COLO668 (cell line): ENCODE results near the gene NR2F1-AS1.
"Not testable (repeated sequence)": the region's sequence is repeated elsewhere in the genome, so short reads cannot be mapped to it uniquely, and the experiment has no call there.

Source experiments
- DNase-seq: peaks from one replicate; lab custom pipeline; 2025; ENCODE audit not compliant: unreplicated experiment; lab: John Stamatoyannopoulos, UW

The NR2F1-AS1 gene

GRCh38 chr5:93532370-93532769 lies 48.6 kb downstream of the NR2F1-AS1 start:
- DNase-seq = no peak

- DNase-seq = not testable (repeated sequence)
Measured at GRCh38 chr5:93521815-93522214, 59.2 kb downstream of the NR2F1-AS1 start.

GRCh38 chr5:93519740-93520139 lies 61.3 kb downstream of the NR2F1-AS1 start:
- DNase-seq = no peak

GRCh38 chr5:93517828-93518227 lies 63.2 kb downstream of the NR2F1-AS1 start:
- no peak for DNase-seq

GRCh38 chr5:93513298-93513697 lies 67.7 kb downstream of the NR2F1-AS1 start:
- DNase-seq = no peak

- DNase-seq = no peak
Measured at GRCh38 chr5:93512799-93513198, 68.2 kb downstream of the NR2F1-AS1 start.

GRCh38 chr5:93511445-93511844 lies 69.6 kb downstream of the NR2F1-AS1 start:
- peak; percentile 0 for DNase-seq

GRCh38 chr5:93510626-93511380 lies 70.2 kb downstream of the NR2F1-AS1 start:
- no peak for DNase-seq

- DNase-seq = not testable (repeated sequence)
Measured at GRCh38 chr5:93505553-93505952, 75.5 kb downstream of the NR2F1-AS1 start.

- no peak for DNase-seq
Measured at GRCh38 chr5:93503598-93504067, 77.4 kb downstream of the NR2F1-AS1 start.

- DNase-seq = no peak
Measured at GRCh38 chr5:93497096-93497495, 83.9 kb downstream of the NR2F1-AS1 start.

GRCh38 chr5:93479982-93480509 lies 101.0 kb downstream of the NR2F1-AS1 start:
- no peak for DNase-seq

GRCh38 chr5:93477816-93478215 lies 103.2 kb downstream of the NR2F1-AS1 start:
- DNase-seq = no peak

- no peak for DNase-seq
Measured at GRCh38 chr5:93476251-93476742, 104.7 kb downstream of the NR2F1-AS1 start.

GRCh38 chr5:93462916-93463315 lies 118.1 kb downstream of the NR2F1-AS1 start:
- no peak for DNase-seq

- DNase-seq = no peak
Measured at GRCh38 chr5:93461756-93462155, 119.3 kb downstream of the NR2F1-AS1 start.

- no peak for DNase-seq
Measured at GRCh38 chr5:93460286-93460685, 120.7 kb downstream of the NR2F1-AS1 start.

GRCh38 chr5:93456796-93457195 lies 124.2 kb downstream of the NR2F1-AS1 start:
- not testable (repeated sequence) for DNase-seq

GRCh38 chr5:93454896-93455295 lies 126.1 kb downstream of the NR2F1-AS1 start:
- no peak for DNase-seq

GRCh38 chr5:93452255-93452654 lies 128.8 kb downstream of the NR2F1-AS1 start:
- no peak for DNase-seq

GRCh38 chr5:93438124-93438523 lies 142.9 kb downstream of the NR2F1-AS1 start:
- no peak for DNase-seq

GRCh38 chr5:93436083-93436482 lies 144.9 kb downstream of the NR2F1-AS1 start:
- DNase-seq = no peak
